T-helper 1 cell treated with Interleukin-12 subunit alpha and Interleukin-12 subunit beta and Interleukin-4 antibody, amounts not matched to agents 30 μg/mL and 1 μg/mL, for 36 hours (primary cell): ENCODE results near the gene ABHD12.

ENCODE experiments used
- H3K27ac Mint-ChIP-seq: one replicate; pipeline ENCODE4 v1.8.0; 2021; ENCODE audit warnings: mild to moderate bottlenecking, mixed read lengths
- H3K27me3 Mint-ChIP-seq: one replicate; pipeline ENCODE4 v1.8.0; 2021; ENCODE audit warnings: low read depth, mixed read lengths
- H3K36me3 Mint-ChIP-seq: one replicate; pipeline ENCODE4 v1.8.0; 2021; ENCODE audit warnings: low read depth, mixed read lengths
- H3K4me1 Mint-ChIP-seq: one replicate; pipeline ENCODE4 v1.8.0; 2021; ENCODE audit warnings: low read depth, mixed read lengths
- H3K4me3 Mint-ChIP-seq: one replicate; pipeline ENCODE4 v1.8.0; 2021; ENCODE audit warnings: mild to moderate bottlenecking, moderate library complexity, mixed read lengths
- H3K9me3 Mint-ChIP-seq: one replicate; pipeline ENCODE4 v1.8.0; 2021; ENCODE audit warnings: mixed read lengths

Gene ABHD12

DNA sequence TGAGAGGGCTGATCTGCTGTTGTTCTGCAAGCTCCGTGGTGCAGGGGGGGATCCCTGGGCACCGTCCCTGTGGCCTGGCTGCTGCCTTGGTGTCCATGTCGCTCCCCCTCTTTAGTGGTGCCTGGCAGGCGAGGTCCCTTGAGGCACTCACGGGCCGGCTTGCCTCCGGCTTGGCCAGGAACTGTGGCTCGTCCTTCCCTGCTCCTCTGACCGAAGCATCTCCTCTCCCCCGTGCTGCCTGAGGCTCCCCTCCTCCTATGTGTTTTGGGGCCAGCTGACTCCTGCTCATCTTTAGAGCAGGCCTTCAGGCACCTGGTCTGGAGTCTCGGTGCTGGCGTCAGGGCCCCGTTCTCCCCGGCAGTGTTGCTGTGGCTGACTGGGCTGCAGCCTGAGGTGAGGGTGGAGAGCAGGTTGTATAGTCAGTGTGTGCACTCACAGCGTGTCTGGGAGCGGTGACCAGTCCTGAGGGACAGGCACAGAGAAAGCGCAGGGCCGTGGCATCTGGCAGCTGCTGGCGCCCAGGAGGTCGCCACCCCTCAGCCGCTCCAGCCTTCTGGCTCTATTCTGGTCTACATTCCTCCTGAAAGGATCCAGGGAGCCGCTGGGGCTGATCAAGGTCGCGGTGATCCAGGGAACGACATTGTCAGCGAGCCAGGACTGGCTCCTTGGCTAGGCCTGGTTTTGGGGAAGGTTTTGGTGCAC, 99.1 kb downstream of the ABHD12 start:
- H3K4me1 Mint-ChIP-seq, result peaks cover 8% of the 10 kb centered on the region
- H3K9me3 Mint-ChIP-seq, result no peaks in the 10 kb centered on the region
- H3K27me3 Mint-ChIP-seq, result no peaks in the 10 kb centered on the region
- H3K4me3 Mint-ChIP-seq, result no peak overlapping the region
- peaks cover 2% of the 10 kb centered on the region for H3K36me3 Mint-ChIP-seq
- H3K27ac Mint-ChIP-seq, result no peak overlapping the region

DNA sequence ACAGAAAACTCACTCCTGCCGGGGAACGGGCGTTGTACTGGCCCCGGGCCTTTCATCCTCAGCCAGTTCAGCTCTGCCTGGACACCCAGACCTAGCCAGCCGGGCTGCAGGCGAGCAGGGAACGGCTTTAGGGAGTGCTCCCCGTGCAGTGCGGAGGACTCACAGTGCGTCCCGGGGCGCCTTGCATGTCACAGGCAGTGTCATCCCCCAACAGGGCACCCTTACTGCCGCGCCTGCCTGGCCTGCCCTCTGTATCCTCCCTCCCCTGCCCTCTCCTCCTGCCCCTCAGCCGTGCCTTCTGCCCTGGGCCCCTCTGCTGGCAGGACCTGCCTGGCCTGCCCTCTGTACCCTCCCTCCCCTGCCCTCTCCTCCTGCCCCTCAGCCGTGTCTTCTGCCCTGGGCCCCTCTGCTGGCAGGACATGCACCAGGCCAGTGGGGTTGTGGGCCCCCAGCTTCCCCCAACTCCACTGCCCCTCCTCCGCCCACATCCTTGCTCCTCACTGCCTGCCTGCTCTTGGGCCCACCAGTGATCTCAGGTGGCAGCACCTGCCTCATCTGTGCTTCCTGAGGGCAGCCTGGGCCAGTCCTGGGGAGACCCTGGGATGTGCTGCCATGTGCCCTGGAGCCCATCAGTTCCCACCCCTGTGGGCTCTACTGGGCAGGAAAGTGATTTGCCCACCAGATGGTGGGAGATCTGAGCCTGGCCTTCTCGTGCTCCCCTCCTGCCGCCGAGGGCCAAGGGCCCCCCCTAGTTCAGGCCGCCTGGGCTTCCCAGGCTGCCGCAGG, 99.8 kb downstream of the ABHD12 start:
- Mint-ChIP-seq H3K4me1 (peaks cover 6% of the 10 kb centered on the region), H3K27me3 (no peaks in the 10 kb centered on the region), H3K27ac (no peak overlapping the region), H3K36me3 (peaks cover 5% of the 10 kb centered on the region), H3K9me3 (no peaks in the 10 kb centered on the region), H3K4me3 (no peak overlapping the region)

DNA sequence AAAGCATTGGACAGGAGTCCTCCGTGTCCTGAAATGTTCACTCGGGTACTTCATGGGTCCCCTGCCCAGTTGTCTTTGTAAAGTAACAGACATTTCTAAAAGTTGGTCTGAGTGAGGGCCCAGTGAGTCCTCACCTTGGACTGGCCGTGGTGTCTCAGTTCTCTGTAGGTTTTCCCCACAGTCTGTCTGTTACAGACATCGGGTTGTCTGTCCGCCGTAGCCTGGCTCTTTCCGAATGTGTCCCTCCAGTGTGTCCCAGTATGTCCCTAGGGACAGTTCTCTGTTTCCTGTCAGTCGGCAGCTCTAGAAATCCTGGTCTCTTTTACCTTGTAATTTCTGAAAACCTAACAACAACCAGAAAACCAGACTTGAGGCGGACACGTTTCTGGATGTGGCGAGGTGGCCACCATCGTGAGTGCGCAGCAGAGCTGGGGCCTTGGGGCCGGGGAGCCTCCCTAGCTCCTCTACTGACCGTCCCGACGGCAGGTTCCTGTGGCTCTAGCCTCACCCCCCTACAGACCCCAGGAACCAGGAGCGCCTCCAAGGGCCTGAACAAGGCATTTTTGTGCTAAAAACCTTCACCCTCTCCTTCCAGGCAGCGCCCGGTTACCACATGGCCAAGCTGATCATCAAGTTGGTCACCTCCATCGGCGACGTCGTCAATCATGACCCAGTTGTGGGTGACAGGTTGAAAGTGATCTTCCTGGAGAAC, 100.6 kb downstream of the ABHD12 start:
- H3K27me3 Mint-ChIP-seq, result no peaks in the 10 kb centered on the region
- H3K9me3 Mint-ChIP-seq, result no peaks in the 10 kb centered on the region
- H3K4me3 Mint-ChIP-seq, result no peak overlapping the region
- H3K4me1 Mint-ChIP-seq, result peaks cover 5% of the 10 kb centered on the region
- no peak overlapping the region for H3K27ac Mint-ChIP-seq
- peaks cover 11% of the 10 kb centered on the region for H3K36me3 Mint-ChIP-seq

DNA sequence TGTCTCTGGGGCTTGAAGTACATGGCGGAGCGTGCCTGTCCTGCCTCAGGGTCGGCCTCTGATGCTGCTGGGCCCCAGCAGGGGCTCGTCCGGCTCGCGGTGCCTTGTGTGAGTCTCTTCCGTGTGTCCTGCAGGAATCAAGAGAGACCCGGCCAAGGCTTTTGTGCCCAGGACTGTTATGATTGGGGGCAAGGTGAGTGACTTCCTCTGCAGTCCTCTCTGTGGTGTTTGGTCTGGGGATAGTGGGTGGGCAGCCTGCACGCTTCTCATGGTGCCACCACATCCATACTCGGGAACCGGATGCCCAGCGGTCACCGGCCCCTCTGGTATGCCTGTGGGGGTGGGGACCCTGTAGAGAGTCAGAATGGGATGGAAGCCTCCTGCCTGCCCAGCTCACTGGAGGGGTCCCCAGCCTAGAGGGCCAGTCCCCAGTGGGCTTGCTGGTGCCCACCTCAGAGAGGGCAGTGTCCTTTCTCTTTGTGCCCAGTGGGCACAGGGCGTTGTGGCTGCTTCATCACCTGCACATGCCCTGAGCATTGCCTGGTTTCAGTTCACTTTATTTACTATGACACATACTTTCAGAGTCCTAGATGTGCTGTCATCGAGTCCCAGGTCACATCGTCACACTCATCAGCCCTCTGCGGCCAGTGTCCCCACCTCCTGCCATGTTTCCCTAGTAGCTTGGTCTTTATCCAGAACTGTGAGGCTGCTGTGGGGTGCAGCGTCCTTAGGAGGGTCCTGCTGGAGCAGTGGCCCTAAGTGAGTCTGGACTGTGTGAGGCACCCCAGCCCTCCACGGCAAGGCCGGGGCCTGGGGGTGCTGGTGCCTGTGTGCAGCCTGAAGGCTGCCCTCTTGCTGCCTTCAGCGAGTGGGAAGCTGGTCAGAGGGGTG, 102.1 kb downstream of the ABHD12 start:
- no peaks in the 10 kb centered on the region for H3K4me1 Mint-ChIP-seq
- no peaks in the 10 kb centered on the region for H3K27me3 Mint-ChIP-seq
- H3K4me3 Mint-ChIP-seq, result no peak overlapping the region
- peaks cover 11% of the 10 kb centered on the region for H3K36me3 Mint-ChIP-seq
- H3K9me3 Mint-ChIP-seq, result no peaks in the 10 kb centered on the region
- H3K27ac Mint-ChIP-seq, result no peak overlapping the region

DNA sequence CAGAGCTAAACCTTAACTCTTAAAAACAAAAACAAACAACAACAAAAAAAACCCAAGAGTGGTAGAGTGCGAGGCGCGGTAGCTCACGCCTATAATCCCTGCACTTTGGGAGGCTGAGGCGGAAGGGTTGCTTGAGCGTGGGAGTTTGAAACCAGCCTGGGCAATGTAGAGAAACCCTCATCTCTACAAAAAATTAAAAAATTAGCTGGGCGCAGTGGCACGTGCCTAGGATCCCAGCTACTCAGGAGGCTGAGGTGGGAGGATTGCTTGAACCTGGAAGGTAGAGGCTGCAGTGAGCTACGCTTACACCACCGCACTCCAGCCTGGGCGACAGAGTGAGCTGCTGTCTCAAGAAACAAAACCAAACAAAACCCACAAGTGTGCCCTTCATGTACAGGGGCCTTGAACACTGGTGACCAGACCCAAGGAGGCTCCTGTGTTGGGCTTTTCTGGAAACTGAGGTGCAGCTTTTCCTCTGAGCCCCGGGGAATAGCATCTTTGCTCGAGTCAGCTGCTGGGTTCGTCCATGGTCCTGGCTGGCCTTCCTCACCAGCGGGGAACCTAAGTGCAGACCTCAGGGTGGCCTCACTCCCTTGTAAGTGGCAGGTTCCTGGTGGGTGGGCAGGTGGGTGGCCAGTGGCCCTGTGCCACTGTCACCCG, 102.9 kb downstream of the ABHD12 start:
- Mint-ChIP-seq H3K4me1 (no peaks in the 10 kb centered on the region), H3K36me3 (peaks cover 11% of the 10 kb centered on the region), H3K4me3 (no peak overlapping the region), H3K27me3 (no peaks in the 10 kb centered on the region), H3K9me3 (no peaks in the 10 kb centered on the region), H3K27ac (no peak overlapping the region)

DNA sequence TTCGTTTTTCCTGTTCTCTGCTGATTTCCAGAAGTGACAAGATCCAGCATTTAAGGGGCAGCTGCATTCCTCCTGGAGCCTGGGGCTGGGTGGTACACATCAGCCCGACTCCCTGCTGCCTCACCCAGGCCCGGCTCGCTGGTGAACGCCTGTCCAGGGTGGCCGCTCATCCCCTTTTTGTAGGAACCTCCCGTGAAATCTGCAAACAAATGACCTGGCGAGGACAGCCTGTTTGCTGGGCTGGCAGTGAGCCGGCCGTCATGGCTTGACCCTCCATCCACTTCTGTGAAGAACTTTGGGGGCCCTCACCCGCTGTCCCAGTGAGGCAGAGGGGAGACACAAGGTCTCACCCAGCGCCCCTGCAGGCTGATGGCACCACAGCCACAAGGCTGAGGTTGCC, 103.7 kb downstream of the ABHD12 start:
- Mint-ChIP-seq H3K27ac (no peak overlapping the region), H3K27me3 (no peaks in the 10 kb centered on the region), H3K4me3 (no peak overlapping the region), H3K4me1 (no peaks in the 10 kb centered on the region), H3K36me3 (peaks cover 11% of the 10 kb centered on the region), H3K9me3 (no peaks in the 10 kb centered on the region)

DNA sequence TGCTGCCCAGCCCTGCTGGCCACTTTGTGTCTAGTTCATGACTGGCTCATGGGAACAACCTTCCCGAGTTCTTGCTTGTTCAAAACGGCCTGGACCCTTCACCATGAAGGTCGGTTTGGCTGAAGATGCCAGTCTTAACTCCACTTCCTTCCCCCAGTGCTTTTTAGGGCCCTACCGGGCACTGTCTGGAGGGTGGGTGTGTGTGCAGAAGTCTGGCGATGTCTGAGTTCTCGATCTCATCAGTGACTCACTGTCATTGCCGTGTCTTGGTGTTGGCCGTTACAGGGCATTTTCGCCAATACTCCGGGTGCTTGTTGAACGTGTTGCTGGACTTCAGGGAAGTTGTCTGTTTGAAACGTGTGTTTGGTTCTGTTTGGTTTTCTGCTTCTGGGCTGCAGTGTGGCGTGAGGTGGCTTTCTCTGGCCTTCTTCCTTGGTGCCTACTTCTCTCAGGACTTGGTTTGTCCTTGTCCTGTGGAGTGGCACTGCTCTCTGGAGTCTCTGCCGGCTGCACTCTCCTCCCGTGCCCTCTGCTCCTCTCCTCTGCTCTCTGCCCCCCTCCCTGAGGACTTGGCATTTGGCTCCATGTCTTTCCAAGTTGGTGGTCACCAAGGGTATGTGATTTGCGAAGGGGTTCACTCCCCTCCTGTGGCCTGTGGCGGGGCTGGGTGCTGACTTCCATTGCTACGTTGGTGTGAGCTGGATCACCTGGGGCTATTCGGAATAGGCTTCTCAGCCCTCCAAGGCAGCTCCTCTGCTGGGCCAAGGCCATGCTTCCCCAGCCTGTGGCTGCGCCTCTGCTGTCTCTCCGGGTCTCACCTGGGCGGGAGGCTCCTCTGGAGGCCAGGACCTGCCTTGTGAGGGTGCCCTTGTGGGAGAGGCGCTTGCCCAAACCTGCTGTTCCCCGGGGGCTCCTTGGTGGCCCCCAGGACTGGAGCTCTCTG, 104.5 kb downstream of the ABHD12 start:
- H3K27ac Mint-ChIP-seq, result no peak overlapping the region
- no peaks in the 10 kb centered on the region for H3K9me3 Mint-ChIP-seq
- no peaks in the 10 kb centered on the region for H3K27me3 Mint-ChIP-seq
- H3K4me3 Mint-ChIP-seq, result no peak overlapping the region
- peaks cover 9% of the 10 kb centered on the region for H3K36me3 Mint-ChIP-seq
- H3K4me1 Mint-ChIP-seq, result no peaks in the 10 kb centered on the region

DNA sequence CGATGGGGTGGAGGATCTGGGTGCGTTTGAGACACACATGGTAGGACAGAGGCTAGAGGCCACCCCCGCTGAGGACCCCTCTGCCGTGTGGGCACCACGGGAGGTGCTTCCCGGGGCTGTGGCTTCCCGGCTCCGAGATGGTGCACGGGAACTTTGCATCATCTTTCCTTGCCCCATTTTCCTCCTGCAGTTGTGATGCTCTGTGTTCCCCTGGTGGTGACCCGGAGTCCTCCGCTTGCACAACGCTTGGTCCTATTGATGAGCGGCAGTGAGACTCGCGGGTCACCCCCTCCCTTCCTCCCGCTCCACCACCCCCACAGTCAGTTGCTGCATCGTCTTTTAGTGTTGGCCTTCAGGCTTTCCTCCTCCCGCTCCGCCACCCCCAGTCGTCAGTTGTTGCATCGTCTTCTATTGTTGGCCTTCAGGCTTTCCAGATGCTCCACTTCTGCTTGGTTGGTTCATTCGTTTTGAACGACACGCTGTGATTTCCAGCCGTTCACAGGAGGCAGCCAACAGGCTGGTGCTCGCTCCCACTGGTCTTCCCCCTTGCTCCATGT, 105.5 kb downstream of the ABHD12 start:
- H3K27me3 Mint-ChIP-seq, result no peaks in the 10 kb centered on the region
- no peak overlapping the region for H3K4me3 Mint-ChIP-seq
- no peak overlapping the region for H3K27ac Mint-ChIP-seq
- H3K4me1 Mint-ChIP-seq, result no peaks in the 10 kb centered on the region
- H3K9me3 Mint-ChIP-seq, result no peaks in the 10 kb centered on the region
- H3K36me3 Mint-ChIP-seq, result peaks cover 9% of the 10 kb centered on the region

DNA sequence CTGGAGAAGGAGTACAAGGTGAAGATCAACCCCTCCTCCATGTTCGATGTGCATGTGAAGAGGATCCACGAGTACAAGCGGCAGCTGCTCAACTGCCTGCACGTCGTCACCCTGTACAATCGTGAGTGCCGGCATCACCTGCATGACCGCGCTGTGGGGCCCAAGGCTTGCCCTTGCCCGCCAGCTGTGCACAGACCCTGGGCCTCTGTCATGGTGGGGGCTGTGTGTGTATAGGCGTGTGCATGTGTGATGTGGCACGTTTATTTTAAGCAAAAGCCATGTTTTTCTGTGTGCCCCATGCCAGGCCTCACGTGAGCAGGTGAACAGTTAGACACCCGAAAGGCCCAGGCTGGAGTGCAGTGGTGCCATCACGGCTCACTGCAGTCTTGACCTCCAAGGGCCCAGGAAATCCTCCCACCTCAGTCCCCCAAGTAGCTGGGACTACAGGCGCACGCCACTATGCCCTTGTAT, 106.5 kb downstream of the ABHD12 start:
- H3K27me3 Mint-ChIP-seq, result no peaks in the 10 kb centered on the region
- no peak overlapping the region for H3K4me3 Mint-ChIP-seq
- no peak overlapping the region for H3K27ac Mint-ChIP-seq
- no peaks in the 10 kb centered on the region for H3K4me1 Mint-ChIP-seq
- H3K9me3 Mint-ChIP-seq, result no peaks in the 10 kb centered on the region
- peaks cover 9% of the 10 kb centered on the region for H3K36me3 Mint-ChIP-seq

DNA sequence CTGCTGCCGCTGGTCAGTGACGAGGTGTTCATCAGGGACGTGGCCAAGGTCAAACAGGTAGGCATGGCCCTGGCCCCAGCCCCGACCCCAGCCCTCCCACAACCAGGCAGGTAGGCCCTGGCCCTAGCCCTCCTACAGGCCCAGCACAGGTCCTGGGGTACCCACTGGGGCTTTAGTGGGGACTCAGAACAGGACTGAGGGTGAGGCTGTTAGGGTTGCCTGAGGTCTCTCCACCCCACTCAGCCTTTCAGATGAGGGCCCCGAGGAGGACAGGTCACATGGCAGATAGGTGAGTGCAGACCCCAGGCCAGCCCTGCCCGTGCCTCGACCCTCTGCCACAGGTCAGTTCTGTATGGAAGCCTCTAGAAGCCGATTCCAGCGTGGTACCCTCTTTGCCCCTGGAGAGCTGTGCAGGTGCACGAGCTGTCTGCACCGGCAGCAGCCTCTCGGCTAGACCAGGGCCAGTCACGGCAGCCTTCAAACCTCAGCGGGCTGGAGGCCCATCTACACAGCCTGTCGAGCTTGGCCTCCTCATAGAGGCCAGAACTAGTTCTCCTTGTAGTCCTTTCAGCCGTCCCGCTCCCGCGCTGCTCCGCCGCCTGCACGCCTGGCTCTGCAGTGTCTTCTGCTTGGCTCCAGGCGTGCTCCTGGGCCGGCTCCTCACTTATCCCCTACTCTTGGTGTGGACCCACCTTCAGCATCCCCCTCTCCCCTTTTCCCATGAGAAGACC, 107.2 kb downstream of the ABHD12 start:
- Mint-ChIP-seq H3K4me3 (no peak overlapping the region), H3K27ac (no peak overlapping the region), H3K4me1 (no peaks in the 10 kb centered on the region), H3K27me3 (no peaks in the 10 kb centered on the region), H3K9me3 (no peaks in the 10 kb centered on the region), H3K36me3 (peaks cover 9% of the 10 kb centered on the region)

DNA sequence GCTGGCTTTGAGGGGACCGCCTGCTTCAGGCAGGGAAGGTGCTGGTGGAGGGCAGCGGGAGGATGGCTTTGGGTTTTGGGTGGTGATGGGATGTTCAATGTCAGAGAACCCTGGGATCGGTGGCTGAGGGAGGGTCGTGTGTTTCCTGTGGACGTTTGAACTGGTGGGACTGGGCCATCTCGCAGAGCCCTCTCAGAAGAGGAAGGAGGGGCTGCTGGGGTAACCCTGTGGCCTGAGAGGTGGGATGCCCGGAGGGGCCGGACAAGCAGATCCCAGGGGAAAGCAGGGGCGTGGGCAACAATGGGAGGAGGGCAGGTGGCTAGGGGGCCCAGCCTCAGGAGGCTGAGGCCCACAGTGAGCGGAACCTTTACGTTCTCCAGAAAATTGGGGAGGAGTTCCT, 107.8 kb downstream of the ABHD12 start:
- Mint-ChIP-seq H3K9me3 (no peaks in the 10 kb centered on the region), H3K27me3 (no peaks in the 10 kb centered on the region), H3K4me3 (no peak overlapping the region), H3K27ac (peak overlapping the region; percentile 45), H3K36me3 (peaks cover 9% of the 10 kb centered on the region), H3K4me1 (no peaks in the 10 kb centered on the region)

DNA sequence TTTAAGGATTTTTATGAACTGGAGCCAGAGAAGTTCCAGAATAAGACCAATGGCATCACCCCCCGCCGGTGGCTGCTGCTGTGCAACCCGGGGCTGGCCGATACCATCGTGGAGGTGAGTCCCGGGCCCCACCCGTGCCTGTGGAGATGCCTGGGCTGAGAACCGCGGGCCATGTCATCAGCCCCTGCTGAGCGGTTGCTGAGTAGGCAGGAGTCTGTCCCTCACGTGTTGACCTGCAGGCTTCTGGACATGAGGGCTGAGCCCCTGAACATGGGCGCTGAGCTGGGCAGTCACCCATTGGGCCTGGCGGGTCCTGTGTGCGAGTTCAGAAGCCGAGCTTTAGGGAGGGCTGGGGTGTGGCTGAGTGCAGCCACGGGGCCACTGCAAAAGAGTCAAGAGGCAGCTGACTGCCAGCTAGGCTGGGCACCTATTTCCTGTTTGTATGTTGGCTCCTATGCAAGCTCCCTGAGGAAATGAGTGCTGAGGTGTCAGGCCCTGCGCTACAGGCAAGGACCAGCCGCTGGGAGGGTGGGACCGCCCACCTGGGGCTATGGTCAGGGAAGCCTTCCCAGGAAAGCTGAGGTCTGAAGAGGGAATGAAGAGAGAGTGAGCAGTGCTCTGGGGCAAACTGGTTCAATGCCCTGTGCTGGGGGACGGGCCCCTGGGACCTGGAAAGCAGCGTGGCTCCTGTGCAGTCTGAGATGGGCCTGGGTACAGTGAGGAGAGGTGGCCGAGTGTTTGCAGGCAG, 108.4 kb downstream of the ABHD12 start:
- Mint-ChIP-seq H3K27ac (no peak overlapping the region), H3K4me1 (no peaks in the 10 kb centered on the region), H3K36me3 (peaks cover 11% of the 10 kb centered on the region), H3K27me3 (no peaks in the 10 kb centered on the region), H3K9me3 (no peaks in the 10 kb centered on the region), H3K4me3 (no peak overlapping the region)
